Measurements from ENCODE around the gene EID3. TPM values are rescaled to one million over a fixed set of nuclear protein-coding genes. Genes with fewer than 3 reads are reported as not detected.

Gene EID3
- total and polyA plus RNA-seq, 2 donors (not counting 1 experiment from before 2014, with no cell fraction given): 6.4 to 9.4 TPM

DNA sequence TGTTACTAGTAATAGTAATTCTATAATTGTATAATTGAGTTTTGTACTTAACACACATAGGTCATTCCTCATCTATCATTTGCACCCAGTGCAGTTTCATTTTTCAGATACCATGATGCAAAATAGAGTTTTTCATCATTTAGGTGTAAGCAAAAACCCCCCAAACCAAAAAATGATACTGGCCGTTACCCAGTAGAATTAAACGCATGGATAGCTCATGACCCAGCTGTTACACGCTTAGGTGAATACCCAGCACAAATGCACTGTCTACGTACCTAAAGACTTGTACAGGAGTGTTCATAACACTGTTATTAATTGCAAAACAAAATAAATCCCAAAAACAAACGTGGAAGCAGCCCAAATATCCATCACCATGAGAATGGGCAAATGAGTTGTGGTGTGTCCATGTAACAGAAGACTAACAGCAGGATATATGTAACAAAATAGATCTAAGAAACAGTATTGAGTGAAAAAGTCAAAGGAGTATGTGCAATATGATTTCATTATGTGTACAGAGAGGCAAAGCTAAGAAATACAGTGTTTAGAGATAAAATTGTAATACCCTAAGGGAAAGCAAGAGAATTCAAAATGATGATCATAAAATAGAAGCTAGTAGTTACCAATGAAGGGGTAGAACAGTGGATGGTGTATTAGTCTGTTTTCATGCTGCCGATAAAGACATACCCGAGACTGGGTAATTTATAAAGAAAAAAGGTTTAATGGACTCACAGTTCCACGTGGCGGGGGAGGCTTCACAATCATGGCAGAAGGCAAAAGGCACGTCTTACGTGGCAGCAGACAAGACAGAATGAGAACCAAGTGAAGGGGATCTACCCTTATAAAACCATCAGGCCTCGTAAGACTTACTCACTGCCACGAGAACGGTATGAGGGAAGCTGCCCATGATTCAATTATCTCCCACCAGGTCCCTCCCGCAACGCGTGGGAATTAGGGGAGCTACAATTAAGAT lies 49.8 kb downstream of the EID3 start:
- Mint-ChIP-seq H3K27me3 (no peaks in the 10 kb centered on the region), H3K4me1 (no peaks in the 10 kb centered on the region), H3K4me3 (no peak overlapping the region), H3K27ac (no peak overlapping the region), H3K9me3 (ENCODE audit: insufficient read depth) (no peaks in the 10 kb centered on the region)
- ChIA-PET CTCF (interaction anchor here (0.6 to 0.7 kb wide), 2 partner anchors 111 to 187 kb away, joined by 3 to 6 read pairs; no protein-coding TSS in a partner anchor), POLR2A (interaction anchor here (0.6 kb wide), 1 partner anchor 280 kb away, joined by 6 read pairs; no protein-coding TSS in a partner anchor)
- TF ChIP-seq, protein P1, sequence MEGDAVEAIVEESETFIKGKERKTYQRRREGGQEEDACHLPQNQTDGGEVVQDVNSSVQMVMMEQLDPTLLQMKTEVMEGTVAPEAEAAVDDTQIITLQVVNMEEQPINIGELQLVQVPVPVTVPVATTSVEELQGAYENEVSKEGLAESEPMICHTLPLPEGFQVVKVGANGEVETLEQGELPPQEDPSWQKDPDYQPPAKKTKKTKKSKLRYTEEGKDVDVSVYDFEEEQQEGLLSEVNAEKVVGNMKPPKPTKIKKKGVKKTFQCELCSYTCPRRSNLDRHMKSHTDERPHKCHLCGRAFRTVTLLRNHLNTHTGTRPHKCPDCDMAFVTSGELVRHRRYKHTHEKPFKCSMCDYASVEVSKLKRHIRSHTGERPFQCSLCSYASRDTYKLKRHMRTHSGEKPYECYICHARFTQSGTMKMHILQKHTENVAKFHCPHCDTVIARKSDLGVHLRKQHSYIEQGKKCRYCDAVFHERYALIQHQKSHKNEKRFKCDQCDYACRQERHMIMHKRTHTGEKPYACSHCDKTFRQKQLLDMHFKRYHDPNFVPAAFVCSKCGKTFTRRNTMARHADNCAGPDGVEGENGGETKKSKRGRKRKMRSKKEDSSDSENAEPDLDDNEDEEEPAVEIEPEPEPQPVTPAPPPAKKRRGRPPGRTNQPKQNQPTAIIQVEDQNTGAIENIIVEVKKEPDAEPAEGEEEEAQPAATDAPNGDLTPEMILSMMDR (IDR thresholded peaks at IDR 0.05): no peak
- TF ChIP-seq EZH2 (IDR thresholded peaks at IDR 0.05; ENCODE audit: borderline replicate concordance, insufficient read depth, low read depth, low read length, poor library complexity, severe bottlenecking): no peak
- H3K27ac ChIP-seq (ENCODE audit: low read length in 2 of 2): no peak overlapping the region
- DNase-seq (no peak), ATAC-seq (ENCODE audit: low read depth) (no peak)
- H3K79me2 ChIP-seq (ENCODE audit: control insufficient read depth, insufficient read depth, low read length): no peaks in the 10 kb centered on the region
- H2AFZ ChIP-seq (ENCODE audit: insufficient read depth, low read depth, low read length, poor library complexity, severe bottlenecking): no peak overlapping the region
- WGBS (ENCODE audit: insufficient coverage): 83% methylated on average over 7 of the region's 17 CpGs
- no peaks in the 10 kb centered on the region for H3K4me1 ChIP-seq (ENCODE audit: control insufficient read depth in 2 of 2, insufficient read depth in 2 of 2, low read length in 2 of 2)
- no peaks in the 10 kb centered on the region for H4K20me1 ChIP-seq (ENCODE audit: control insufficient read depth, insufficient read depth, low read length, poor library complexity, severe bottlenecking)
- H3K9me3 ChIP-seq (ENCODE audit: control extremely low read depth in 1 of 3, control insufficient read depth in 2 of 3, insufficient read depth in 1 of 3, low read length in 2 of 3): no peaks in the 10 kb centered on the region
- no peaks in the 10 kb centered on the region for H3K27me3 ChIP-seq (replicated peaks in 1 of 4; ENCODE audit: control extremely low read depth in 1 of 4, control insufficient read depth in 3 of 4, insufficient read depth in 4 of 4, low read length in 3 of 4)
- no peak overlapping the region for H3K4me2 ChIP-seq (replicated peaks; ENCODE audit: low read depth, low read length, poor library complexity, severe bottlenecking)
- H3K4me3 ChIP-seq (ENCODE audit: control extremely low read depth in 1 of 5, extremely low read depth in 1 of 5, insufficient read depth in 1 of 5, low read depth in 2 of 5, low read length in 4 of 5): no peak overlapping the region
- H3K9ac ChIP-seq (ENCODE audit: low read length): no peak overlapping the region
- peaks cover 0 to 22% of the 10 kb centered on the region in 2 experiments for H3K36me3 ChIP-seq (replicated peaks in 1 of 2; ENCODE audit: control extremely low read depth in 1 of 2, control insufficient read depth in 1 of 2, extremely low read depth in 1 of 2, insufficient read depth in 2 of 2, low read length in 1 of 2)
- intact Hi-C loops (cut with micrococcal nuclease): no loop called here

Measured in B cell (primary cell).